ENCODE results near the gene CHKB. TPM values are rescaled to one million over a fixed set of nuclear protein-coding genes. Genes with fewer than 3 reads are reported as not detected.

The CHKB gene
- total and polyA plus RNA-seq, 12 donors = 34.1 to 917 (median 95.3) TPM

- H3K9me3 ChIP-seq (replicated peaks in 1 of 3) = no peaks in the 10 kb centered on the region
- H3K27ac ChIP-seq = no peak overlapping the region
- H3K36me3 ChIP-seq (replicated peaks in 1 of 2) = peaks cover 0 to 11% of the 10 kb centered on the region in 2 donors
- DNase-seq = peak in 1 of 7 donors; percentile 7
- H3K4me1 ChIP-seq (replicated peaks in 1 of 2) = peaks cover 0 to 3% of the 10 kb centered on the region in 2 donors
- intact Hi-C loops (cut with DNase I) = no loop called here
- H3K27me3 ChIP-seq = no peaks in the 10 kb centered on the region
- whole genome bisulfite sequencing, 4 donors = 91 to 96% (median 92%) methylated on average over 6 to 7 of the region's 7 CpGs
- no peak overlapping the region for H3K4me3 ChIP-seq
- TF ChIP-seq POLR2A (IDR thresholded peaks at IDR 0.05) = no peak
- TF ChIP-seq CTCF (IDR thresholded peaks at IDR 0.05) = no peak
Measured at GRCh38 chr22:50568626-50569025, 14.0 kb downstream of the CHKB start.

DNA sequence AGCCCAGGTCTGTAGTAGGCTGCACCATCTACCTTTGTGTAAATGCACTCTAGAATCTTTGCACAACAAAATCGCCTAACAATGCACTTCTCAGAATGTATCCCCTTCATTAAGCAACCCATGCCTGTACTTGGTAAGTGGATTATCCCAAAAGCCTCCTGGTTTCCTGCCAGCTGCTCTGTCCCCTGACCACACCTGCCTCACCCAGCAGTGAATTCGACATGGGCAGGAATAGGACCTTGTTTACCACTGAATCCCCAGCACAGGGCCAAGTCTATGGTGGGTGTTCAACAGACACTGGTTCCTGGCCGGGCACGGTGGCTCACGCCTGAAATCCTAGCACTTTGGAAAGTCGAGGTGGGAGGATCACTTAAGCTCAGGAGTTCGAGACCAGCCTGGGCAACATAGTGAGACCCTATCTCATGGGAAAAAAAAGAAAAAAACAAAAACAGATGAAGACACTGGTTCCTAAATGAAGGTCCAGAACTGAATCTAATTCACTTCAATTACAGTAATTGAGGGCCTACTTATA, 14.9 kb downstream of the CHKB start:
- Histone ChIP-seq H3K36me3 (replicated peaks in 1 of 2) (peaks cover 0 to 11% of the 10 kb centered on the region in 2 donors), H3K4me1 (replicated peaks in 1 of 2) (peaks cover 6 to 8% of the 10 kb centered on the region in 2 donors), H3K27me3 (no peaks in the 10 kb centered on the region), H3K9me3 (replicated peaks in 1 of 3) (no peaks in the 10 kb centered on the region), H3K27ac (no peak overlapping the region), H3K4me3 (no peak overlapping the region)
- intact Hi-C loops (cut with DNase I) = no loop called here
- 86 to 94% (median 91%) methylated on average over 7 of the region's 7 CpGs for WGBS, 4 donors
- TF ChIP-seq CTCF (IDR thresholded peaks at IDR 0.05) = no peak
- TF ChIP-seq POLR2A (IDR thresholded peaks at IDR 0.05) = no peak
- DNase-seq = peak in 1 of 7 donors; percentile 10

GRCh38 chr22:50564289-50564688, 18.4 kb downstream of the CHKB start:
- H3K9me3 ChIP-seq (replicated peaks in 1 of 3) = no peaks in the 10 kb centered on the region
- H3K27ac ChIP-seq = no peak overlapping the region
- intact Hi-C loops (cut with DNase I) = no loop called here
- peaks cover 6 to 8% of the 10 kb centered on the region in 2 donors for H3K4me1 ChIP-seq (replicated peaks in 1 of 2)
- no peaks in the 10 kb centered on the region for H3K36me3 ChIP-seq (replicated peaks in 1 of 2)
- no peak for DNase-seq
- TF ChIP-seq POLR2A (IDR thresholded peaks at IDR 0.05) (no peak), CTCF (IDR thresholded peaks at IDR 0.05) (no peak)
- no peaks in the 10 kb centered on the region for H3K27me3 ChIP-seq
- H3K4me3 ChIP-seq = no peak overlapping the region
- WGBS, 4 donors = 84 to 95% (median 89%) methylated on average over 11 of the region's 11 CpGs

GRCh38 chr22:50563413-50564160, 19.1 kb downstream of the CHKB start:
- DNase-seq = peak in 4 of 7 donors; percentile 27 to 50 (median 43)
- TF ChIP-seq CTCF (IDR thresholded peaks at IDR 0.05) (no peak), POLR2A (IDR thresholded peaks at IDR 0.05) (no peak)
- WGBS, 4 donors = 20 to 23% (median 22%) methylated on average over 17 of the region's 17 CpGs
- Histone ChIP-seq H3K4me1 (replicated peaks in 1 of 2) (peaks cover 6 to 8% of the 10 kb centered on the region in 2 donors), H3K4me3 (peak overlapping the region; percentile 13 to 74 (median 44)), H3K9me3 (replicated peaks in 1 of 3) (no peaks in the 10 kb centered on the region), H3K27me3 (no peaks in the 10 kb centered on the region), H3K36me3 (replicated peaks in 1 of 2) (no peaks in the 10 kb centered on the region), H3K27ac (peak overlapping the region in 4 of 5 donors; percentile 42 to 79 (median 66))
- intact Hi-C loops (cut with DNase I) = no loop called here

Measured in adrenal gland (tissue), 12 donors.